Measurements from ENCODE around the gene PPP1R3F.

- TF ChIP-seq CTCF (IDR thresholded peaks at IDR 0.05; ENCODE audit: insufficient read depth, low read length) (no peak), POLR2AphosphoS5 (IDR thresholded peaks at IDR 0.05; ENCODE audit: low read depth) (no peak), SPI1 (IDR thresholded peaks at IDR 0.05; ENCODE audit: borderline replicate concordance, low read depth) (no peak), REST (IDR thresholded peaks at IDR 0.05; ENCODE audit: insufficient replicate concordance, low read depth) (no peak), GABPA (IDR thresholded peaks at IDR 0.05; ENCODE audit: low read depth) (no peak)
Measured at GRCh38 chrX:49292400-49293362, 23.1 kb downstream of the PPP1R3F start.

Measured in HL-60 (cell line).